GM20431 (cell line): ENCODE data around the gene WNT8B.

Experiments used
- in situ Hi-C: fragments of 300-500 bp; cut with MseI, MboI; formaldehyde crosslinking; loops from one replicate; pipeline ENCODE4 v1.15.0; 2020; ENCODE audit warnings: low sequenced_read_pairs; ENCODE audit not compliant: unreplicated experiment

Gene WNT8B, protein sequence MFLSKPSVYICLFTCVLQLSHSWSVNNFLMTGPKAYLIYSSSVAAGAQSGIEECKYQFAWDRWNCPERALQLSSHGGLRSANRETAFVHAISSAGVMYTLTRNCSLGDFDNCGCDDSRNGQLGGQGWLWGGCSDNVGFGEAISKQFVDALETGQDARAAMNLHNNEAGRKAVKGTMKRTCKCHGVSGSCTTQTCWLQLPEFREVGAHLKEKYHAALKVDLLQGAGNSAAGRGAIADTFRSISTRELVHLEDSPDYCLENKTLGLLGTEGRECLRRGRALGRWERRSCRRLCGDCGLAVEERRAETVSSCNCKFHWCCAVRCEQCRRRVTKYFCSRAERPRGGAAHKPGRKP

DNA sequence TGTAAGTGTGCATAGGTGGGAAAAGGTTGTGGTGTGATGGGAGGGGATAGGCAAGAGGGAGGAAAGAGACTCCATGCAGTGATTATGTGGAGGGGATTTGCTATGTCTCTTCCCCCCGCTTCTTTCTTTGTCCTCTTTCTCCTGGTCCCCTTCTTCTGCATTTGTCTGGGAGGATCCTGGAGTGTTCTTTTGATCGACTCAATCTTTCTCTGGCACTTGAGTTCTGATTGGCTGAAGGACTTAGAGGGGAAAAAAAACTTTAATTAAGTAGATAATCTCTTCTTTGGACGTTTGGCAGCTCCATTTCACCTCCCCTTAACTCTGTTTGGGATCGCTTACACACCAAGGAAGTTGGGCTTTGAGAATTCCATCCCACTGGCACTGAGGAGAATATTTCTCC, at the start of gene WNT8B:
Gene WNT8B (plus strand): TSS at position 301 of the 400 bp plus-strand sequence. CDS start 160 bp downstream, outside the sequence.
- in situ Hi-C loops = no loop called here

- in situ Hi-C loops = no loop called here
Measured at GRCh38 chr10:100413173-100413572, 49.6 kb upstream of the WNT8B start.

DNA sequence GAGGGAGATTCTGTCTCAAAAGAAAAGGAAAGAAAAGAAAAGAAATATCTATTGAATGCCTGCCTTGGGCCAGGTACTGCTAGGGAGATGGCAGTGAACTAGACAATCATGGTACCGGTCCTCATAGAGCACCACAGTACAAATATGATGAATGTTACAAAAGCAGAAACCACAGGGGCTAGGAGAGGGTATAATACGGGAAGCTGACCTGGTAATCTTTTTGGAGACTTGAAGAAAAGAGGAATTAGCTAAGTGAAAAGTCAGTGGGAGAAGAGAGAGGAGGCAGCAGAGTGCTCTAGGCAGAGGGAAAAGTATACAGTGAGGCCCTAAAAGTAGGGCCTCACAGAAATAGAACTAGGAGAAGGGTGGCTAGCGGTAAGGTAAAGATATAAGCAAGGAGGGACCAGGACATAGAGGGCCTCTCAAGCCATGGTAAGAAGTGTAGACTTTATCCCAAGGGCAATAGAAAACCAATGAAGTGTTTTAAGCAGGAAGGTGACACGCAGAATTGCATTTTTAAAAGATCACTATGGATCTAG, 42.8 kb upstream of the WNT8B start:
- in situ Hi-C loops = no loop called here

GRCh38 chr10:100427374-100427773, 35.4 kb upstream of the WNT8B start:
- in situ Hi-C loops = no loop called here

GRCh38 chr10:100433253-100434240, 29.3 kb upstream of the WNT8B start:
- in situ Hi-C loops = loop anchor here (5.0 to 10.0 kb wide), 2 partner anchors 71 to 91 kb away; no protein-coding TSS in a partner anchor

DNA sequence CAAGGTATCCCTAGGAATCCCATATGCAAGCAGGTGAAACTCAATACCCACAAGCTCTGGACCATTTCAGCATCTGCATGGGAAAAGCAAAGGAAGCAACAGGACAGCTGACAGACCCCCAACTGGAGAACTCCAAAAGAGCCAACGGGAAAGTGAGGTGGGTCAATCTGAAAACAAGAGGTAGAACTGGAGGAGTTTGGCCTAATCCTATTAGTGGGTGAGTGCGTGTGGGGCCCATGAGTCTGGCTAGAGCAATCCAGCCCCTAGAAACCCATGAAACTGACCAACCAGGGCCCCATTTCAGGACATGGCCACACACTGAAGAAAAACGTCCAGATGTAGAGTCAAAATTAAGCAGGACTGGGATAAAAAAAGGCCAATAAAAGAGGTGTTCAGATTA, 26.6 kb upstream of the WNT8B start:
- in situ Hi-C loops = loop anchor here (10.0 kb wide), 1 partner anchor 69 kb away; no protein-coding TSS in a partner anchor

- in situ Hi-C loops = loop anchor here (10.0 kb wide), 1 partner anchor 66 kb away; no protein-coding TSS in a partner anchor
Measured at GRCh38 chr10:100438674-100439315, 24.0 kb upstream of the WNT8B start.

GRCh38 chr10:100442548-100442947, 20.3 kb upstream of the WNT8B start:
- in situ Hi-C loops = no loop called here

DNA sequence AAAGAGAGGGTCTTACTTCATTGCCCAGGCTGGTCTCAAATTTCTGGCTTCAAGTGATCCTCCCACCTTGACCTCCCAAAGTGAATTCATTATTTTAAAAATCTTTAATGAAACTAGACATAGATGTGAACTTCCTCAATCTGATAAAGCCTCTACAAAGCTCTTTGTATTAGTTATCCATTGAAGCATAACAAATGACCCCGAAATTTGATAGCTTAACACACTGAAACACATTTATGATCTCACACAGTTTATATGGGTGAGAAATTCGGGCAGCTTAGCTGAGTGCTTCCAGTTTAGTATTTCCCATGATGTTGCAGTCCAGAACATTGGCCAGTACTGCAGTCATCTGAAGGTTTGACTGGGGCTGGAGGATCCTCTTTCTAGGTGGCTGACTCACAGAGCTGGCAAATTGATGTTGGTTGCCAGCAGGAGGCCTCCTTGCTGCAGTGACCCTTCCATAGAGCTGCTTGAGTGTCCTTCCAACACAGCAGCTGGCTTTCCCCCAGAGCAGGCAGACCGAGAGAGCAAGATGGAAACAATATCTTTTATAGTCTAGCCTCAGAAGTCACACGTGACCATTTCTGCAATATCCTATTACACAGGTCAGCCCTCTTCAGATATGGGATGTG, 16.6 kb upstream of the WNT8B start:
- in situ Hi-C loops = no loop called here

- in situ Hi-C loops = no loop called here
Measured at GRCh38 chr10:100447663-100448062, 15.1 kb upstream of the WNT8B start.

- in situ Hi-C loops = no loop called here
Measured at GRCh38 chr10:100448951-100449350, 13.9 kb upstream of the WNT8B start.

DNA sequence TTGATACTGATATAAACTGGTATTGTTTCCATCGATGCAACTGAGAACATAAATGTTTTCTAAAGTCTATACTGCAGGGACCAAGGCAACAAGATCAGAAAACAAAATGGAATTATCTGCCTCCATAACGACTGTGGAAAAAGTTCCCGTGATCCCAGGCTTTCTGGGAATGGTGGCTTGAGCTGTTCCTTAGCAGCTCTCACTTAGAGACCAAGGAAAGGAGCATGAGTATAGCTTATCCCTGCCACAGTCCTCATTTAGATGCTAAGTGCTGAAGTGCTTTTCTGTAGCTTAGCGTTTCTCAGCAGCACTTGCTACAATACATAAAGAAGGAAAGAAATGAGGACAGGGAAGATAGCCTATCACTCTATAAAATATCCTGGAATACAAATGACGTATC, 5.5 kb downstream of the WNT8B start:
- in situ Hi-C loops = no loop called here

GRCh38 chr10:100468978-100469377, 6.2 kb downstream of the WNT8B start:
- in situ Hi-C loops = no loop called here

DNA sequence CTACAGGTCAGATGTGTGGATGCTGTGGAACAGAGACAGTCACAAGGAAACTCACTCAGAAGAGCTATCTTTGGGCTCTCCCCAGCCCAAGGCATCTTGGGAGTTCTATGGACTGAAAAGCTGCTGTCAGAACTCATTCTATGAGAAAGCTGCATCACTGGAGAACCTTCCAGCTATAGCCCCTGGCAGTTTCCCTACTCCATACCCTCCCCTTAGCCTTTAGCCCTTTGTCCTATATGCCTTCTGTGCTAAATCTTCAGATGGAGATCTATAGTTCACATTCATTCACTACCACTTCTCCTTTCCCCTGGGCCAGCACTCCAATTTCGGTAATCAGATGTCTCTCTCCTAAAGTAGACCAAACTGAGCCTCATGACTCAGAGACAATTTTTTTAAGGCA, 6.9 kb downstream of the WNT8B start:
- in situ Hi-C loops = no loop called here

DNA sequence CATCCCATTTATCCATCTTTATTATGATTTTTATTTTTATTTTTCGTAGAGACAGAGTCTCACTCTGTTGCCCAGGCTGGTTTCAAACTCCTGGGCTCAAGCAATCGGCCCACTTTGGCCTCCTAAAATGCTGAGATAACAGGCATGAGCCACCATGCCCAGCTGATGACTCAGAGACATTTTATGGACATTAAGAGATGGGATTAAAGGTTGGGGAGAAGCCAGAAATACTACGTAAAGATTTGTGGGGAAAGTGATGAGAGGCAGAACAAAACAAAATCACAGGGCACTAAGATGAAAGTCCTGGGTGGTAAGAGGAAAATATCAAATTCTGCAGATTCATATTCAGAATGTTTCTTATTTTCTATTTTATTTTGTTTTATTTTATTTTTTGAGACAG, 7.6 kb downstream of the WNT8B start:
- in situ Hi-C loops = no loop called here

DNA sequence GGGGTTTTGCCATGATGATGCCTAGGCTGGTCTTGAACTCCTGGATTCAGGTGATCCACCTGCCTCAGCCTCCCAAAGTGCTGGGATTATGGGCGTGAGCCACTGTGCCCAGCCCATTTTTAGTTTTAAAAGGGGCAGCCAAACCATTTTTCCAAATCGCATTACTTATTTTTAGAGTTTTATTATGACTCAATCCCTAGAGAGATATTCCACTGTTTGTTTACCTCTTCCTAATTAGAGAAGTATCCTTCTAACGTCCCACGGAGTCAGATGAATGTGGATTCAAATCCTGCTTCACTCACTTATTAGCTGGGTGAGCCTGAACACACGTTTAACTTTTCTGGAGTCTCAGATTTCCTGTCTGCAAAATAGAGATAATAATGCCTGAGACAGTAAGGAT, 15.2 kb downstream of the WNT8B start:
- in situ Hi-C loops = no loop called here

DNA sequence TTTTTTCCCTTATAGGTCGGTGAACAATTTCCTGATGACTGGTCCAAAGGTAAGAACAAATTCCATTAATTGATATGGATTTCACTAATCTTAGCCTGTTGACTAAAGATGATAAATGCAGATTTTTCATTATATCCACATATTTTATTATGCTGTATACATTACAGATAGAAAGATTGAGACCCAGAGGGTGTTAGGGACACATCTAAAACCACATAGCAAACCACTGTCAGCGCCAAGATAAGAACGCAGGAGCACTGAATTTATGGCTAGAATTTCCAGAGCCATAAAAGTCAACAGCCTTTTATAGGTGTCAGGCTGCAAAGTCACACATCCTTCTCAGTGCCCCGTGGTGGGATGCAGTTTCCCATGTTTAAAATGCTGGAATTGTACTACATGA, 16.2 kb downstream of the WNT8B start:
- in situ Hi-C loops = no loop called here

DNA sequence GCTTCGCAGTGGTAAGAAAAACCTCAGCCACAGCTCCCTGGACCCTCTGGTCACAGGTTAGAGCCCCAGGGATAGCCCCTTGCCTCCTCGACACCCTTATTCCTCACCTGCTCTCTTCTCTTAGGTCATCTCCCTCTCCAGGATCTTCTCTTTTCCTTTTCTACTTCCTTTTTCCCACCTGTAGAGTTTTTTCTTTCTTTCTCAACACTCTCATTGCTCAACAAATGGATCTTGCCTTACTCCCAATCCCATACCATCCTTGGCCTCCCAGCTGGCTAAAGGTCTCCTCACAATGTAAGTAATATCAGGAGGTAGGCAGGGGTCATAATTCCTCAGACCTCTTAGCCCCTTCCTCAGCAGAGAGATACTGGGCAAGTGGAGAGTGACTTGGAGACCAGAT, 17.2 kb downstream of the WNT8B start:
- in situ Hi-C loops = no loop called here

GRCh38 chr10:100481462-100482081, 18.8 kb downstream of the WNT8B start:
- in situ Hi-C loops = no loop called here
